Effector memory CD8-positive, alpha-beta T cell (primary cell): ENCODE measurements around the gene ALKBH7.
"Not testable (repeated sequence)": the region's sequence is repeated elsewhere in the genome, so short reads cannot be mapped to it uniquely, and the experiment has no call there.

Experiments used
- ATAC-seq: fragments of 150-1000 bp; cut with Tn5 transposase; replicated peaks from 2 replicates; pipeline ENCODE4 v1.10.0; 2021; ENCODE audit warnings: mild to moderate bottlenecking, moderate library complexity
- DNase-seq, 3 experiments: peaks; one replicate each; pipeline ENCODE4 v3.0.0; 2021
- H3K27ac Mint-ChIP-seq, 2 donors: one replicate each; pipeline ENCODE4 v1.8.0; 2022; ENCODE audit warnings: mild to moderate bottlenecking in 2 of 2, mixed read lengths in 2 of 2, moderate library complexity in 2 of 2
- H3K27me3 Mint-ChIP-seq, 2 donors: one replicate each; pipeline ENCODE4 v1.8.0; 2022; ENCODE audit warnings: mixed read lengths in 2 of 2
- H3K36me3 Mint-ChIP-seq: one replicate; pipeline ENCODE4 v1.8.0; 2022; ENCODE audit warnings: mild to moderate bottlenecking, moderate library complexity, mixed read lengths; ENCODE audit not compliant: insufficient read depth
- H3K4me1 Mint-ChIP-seq, 2 donors: one replicate each; pipeline ENCODE4 v1.8.0; 2022; ENCODE audit warnings: low read depth in 2 of 2, mixed read lengths in 2 of 2
- H3K4me3 Mint-ChIP-seq, 2 donors: one replicate each; pipeline ENCODE4 v1.8.0; 2022; ENCODE audit warnings: mild to moderate bottlenecking in 2 of 2, mixed read lengths in 2 of 2, moderate library complexity in 2 of 2
- H3K9me3 Mint-ChIP-seq, 2 donors: one replicate each; pipeline ENCODE4 v1.8.0; 2022; ENCODE audit warnings: mixed read lengths in 2 of 2

Gene ALKBH7

DNA sequence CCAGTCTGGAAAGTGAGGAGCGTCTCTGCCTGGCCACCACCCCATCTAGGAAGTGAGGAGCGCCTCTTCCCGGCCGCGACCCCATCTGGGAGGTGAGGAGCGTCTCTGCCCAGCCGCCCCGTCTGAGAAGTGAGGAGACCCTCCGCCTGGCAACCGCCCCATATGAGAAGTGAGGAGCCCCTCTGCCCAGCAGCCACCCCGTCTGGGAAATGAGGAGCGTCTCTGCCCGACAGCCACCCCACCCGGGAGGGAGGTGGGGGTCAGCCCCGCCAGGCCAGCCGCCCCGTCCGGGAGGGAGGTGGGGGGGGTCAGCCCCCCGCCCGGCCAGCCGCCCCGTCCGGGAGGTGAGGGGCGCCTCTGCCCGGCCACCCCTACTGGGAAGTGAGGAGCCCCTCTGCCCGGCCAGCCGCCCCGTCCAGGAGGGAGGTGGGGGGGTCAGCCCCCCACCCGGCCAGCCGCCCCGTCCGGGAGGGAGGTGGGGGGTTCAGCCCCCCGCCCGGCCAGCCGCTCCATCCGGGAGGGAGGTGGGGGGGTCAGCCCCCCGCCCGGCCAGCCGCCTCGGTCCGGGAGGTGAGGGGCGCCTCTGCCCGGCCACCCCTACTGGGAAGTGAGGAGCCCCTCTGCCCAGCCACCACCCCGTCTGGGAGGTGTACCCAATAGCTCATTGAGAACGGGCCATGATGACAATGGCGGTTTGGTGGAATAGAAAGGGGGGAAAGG lies 17.1 kb upstream of the ALKBH7 start:
- H3K4me3 Mint-ChIP-seq, H3K4me1 Mint-ChIP-seq, DNase-seq, ATAC-seq, H3K9me3 Mint-ChIP-seq, H3K36me3 Mint-ChIP-seq, H3K27me3 Mint-ChIP-seq, H3K27ac Mint-ChIP-seq: not testable (repeated sequence)

- H3K4me1 Mint-ChIP-seq = peaks cover 5% of the 10 kb centered on the region in 2 donors
- peaks cover 9% of the 10 kb centered on the region for H3K36me3 Mint-ChIP-seq
- no peaks in the 10 kb centered on the region for H3K27me3 Mint-ChIP-seq
- H3K4me3 Mint-ChIP-seq = no peak overlapping the region
- ATAC-seq (no peak), DNase-seq (no peak)
- no peaks in the 10 kb centered on the region for H3K9me3 Mint-ChIP-seq
- no peak overlapping the region for H3K27ac Mint-ChIP-seq
Observed at GRCh38 chr19:6357174-6357573, 15.4 kb upstream of the ALKBH7 start.

DNA sequence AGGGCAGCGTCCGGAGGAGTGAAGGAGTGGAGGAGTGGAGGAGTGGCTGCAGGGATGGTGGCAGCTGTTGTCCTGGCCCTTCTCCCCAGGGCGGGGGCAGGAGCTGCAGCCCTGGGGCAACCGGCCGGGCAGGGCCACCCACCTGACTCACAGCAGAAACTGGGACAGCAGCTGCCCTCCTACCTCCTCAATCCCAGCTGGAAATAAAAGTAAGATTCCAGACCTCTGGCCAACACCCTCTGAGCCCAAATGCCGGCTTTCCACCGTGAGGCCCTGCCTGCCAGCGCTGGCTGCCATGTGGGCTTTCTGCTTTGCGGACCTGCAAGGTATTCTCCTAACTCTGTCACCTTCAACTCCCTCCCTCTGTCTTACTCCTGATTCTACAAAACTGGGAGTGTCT lies 14.6 kb upstream of the ALKBH7 start:
- no peak overlapping the region for H3K4me3 Mint-ChIP-seq
- ATAC-seq (no peak), DNase-seq (no peak)
- peaks cover 15% of the 10 kb centered on the region for H3K36me3 Mint-ChIP-seq
- no peaks in the 10 kb centered on the region for H3K27me3 Mint-ChIP-seq
- H3K4me1 Mint-ChIP-seq = peaks cover 12 to 13% of the 10 kb centered on the region in 2 donors
- no peaks in the 10 kb centered on the region for H3K9me3 Mint-ChIP-seq
- no peak overlapping the region for H3K27ac Mint-ChIP-seq

DNA sequence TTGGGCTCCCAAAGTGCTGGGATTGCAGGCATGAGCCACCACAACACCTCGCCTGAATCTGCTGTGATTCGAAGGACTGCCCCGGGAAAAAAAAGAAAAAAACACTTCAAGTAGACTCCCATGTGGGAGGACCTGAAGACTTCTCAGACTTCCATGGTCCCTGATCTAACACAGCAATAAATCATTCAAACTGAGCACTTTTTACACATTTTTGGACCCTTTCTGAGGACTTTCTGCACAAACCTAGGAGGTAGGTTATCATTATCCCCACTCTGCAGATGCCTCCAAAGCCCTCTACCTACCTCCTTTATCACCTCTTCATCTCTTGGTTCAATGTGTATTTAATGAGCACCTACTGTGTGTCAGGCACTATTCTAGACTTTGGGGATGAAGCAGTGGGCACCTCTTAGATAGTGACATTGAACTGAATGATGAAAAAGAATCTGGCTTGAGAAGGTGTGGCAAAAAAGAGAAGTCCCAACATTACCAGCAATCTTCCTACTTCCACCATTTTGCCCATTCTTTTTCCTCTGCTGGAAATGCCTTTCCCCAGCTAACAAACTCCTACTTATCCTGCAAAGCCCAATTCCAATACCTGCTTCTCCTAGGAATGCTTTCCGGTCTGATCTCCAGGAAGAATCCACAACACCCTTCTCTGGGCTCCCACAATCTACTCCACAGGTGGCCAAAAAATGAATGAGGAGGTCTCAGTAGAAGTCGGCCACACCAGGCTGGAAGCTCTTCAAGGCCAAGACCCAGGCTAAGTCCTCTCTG lies 12.8 kb upstream of the ALKBH7 start:
- Mint-ChIP-seq H3K27ac (no peak overlapping the region), H3K4me1 (peaks cover 14% of the 10 kb centered on the region in 2 donors), H3K9me3 (no peaks in the 10 kb centered on the region), H3K27me3 (no peaks in the 10 kb centered on the region), H3K4me3 (no peak overlapping the region), H3K36me3 (peaks cover 31% of the 10 kb centered on the region)
- DNase-seq = no peak
- no peak for ATAC-seq

GRCh38 chr19:6360445-6360844 lies 12.1 kb upstream of the ALKBH7 start:
- H3K27me3 Mint-ChIP-seq, H3K27ac Mint-ChIP-seq, ATAC-seq, H3K9me3 Mint-ChIP-seq, DNase-seq: not testable (repeated sequence)
- peaks cover 35% of the 10 kb centered on the region for H3K36me3 Mint-ChIP-seq
- H3K4me1 Mint-ChIP-seq = peaks cover 14% of the 10 kb centered on the region in 2 donors
- H3K4me3 Mint-ChIP-seq = peak overlapping the region; percentile 98 to 99

GRCh38 chr19:6360857-6361216 lies 11.8 kb upstream of the ALKBH7 start:
- DNase-seq, H3K27me3 Mint-ChIP-seq, ATAC-seq, H3K9me3 Mint-ChIP-seq: not testable (repeated sequence)
- Mint-ChIP-seq H3K4me3 (peak overlapping the region; percentile 98 to 99), H3K36me3 (peaks cover 39% of the 10 kb centered on the region), H3K27ac (peak overlapping the region; percentile 94 to 97), H3K4me1 (peaks cover 14% of the 10 kb centered on the region in 2 donors)

DNA sequence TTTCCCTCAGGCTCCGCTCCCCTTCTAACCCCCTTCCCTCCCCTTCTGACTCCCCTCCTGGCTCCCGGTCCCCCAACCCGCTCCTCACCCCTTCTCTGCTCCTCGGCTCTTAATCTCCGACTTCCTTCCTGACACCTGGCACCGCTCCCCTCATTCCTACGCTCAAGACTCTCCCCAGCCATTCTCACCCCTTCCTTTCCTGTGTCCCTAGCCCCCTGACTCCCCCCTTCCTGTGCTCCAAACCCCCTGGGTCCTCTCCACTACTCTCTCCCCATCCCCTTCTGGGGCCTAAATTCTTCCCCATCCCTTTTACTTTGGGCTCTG lies 10.6 kb upstream of the ALKBH7 start:
- peak overlapping the region; percentile 94 to 97 for H3K27ac Mint-ChIP-seq
- DNase-seq (no peak), ATAC-seq (no peak)
- peak overlapping the region; percentile 98 to 99 for H3K4me3 Mint-ChIP-seq
- H3K9me3 Mint-ChIP-seq = no peaks in the 10 kb centered on the region
- peaks cover 49% of the 10 kb centered on the region for H3K36me3 Mint-ChIP-seq
- H3K4me1 Mint-ChIP-seq = peaks cover 14% of the 10 kb centered on the region in 2 donors
- no peaks in the 10 kb centered on the region for H3K27me3 Mint-ChIP-seq

GRCh38 chr19:6362351-6362801 lies 10.2 kb upstream of the ALKBH7 start:
- peak; percentile 29 to 33 (median 33) for DNase-seq
- Mint-ChIP-seq H3K36me3 (peaks cover 53% of the 10 kb centered on the region), H3K4me1 (peaks cover 14% of the 10 kb centered on the region in 2 donors), H3K27ac (peak overlapping the region; percentile 94 to 97), H3K27me3 (no peaks in the 10 kb centered on the region), H3K9me3 (no peaks in the 10 kb centered on the region), H3K4me3 (peak overlapping the region; percentile 98 to 99)
- ATAC-seq = peak; percentile 49

DNA sequence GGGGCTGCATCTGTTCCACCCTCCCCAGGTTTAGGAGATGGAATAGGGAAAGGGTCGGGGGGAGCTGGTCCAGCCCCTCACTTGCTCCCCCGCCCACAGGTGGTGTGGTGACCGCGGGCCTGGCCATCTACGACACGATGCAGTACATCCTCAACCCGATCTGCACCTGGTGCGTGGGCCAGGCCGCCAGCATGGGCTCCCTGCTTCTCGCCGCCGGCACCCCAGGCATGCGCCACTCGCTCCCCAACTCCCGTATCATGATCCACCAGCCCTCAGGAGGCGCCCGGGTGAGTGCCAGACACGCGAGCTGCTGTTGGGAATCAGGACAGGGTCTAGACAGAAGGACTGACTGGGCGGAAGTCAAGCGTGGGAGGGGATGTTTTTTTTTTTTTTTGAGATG lies 8.2 kb upstream of the ALKBH7 start:
- H3K27ac Mint-ChIP-seq = no peak overlapping the region
- peaks cover 14% of the 10 kb centered on the region in 2 donors for H3K4me1 Mint-ChIP-seq
- ATAC-seq = no peak
- H3K4me3 Mint-ChIP-seq = peak overlapping the region; percentile 6 to 44
- H3K9me3 Mint-ChIP-seq = no peaks in the 10 kb centered on the region
- DNase-seq = no peak
- peaks cover 65% of the 10 kb centered on the region for H3K36me3 Mint-ChIP-seq
- H3K27me3 Mint-ChIP-seq = no peaks in the 10 kb centered on the region

DNA sequence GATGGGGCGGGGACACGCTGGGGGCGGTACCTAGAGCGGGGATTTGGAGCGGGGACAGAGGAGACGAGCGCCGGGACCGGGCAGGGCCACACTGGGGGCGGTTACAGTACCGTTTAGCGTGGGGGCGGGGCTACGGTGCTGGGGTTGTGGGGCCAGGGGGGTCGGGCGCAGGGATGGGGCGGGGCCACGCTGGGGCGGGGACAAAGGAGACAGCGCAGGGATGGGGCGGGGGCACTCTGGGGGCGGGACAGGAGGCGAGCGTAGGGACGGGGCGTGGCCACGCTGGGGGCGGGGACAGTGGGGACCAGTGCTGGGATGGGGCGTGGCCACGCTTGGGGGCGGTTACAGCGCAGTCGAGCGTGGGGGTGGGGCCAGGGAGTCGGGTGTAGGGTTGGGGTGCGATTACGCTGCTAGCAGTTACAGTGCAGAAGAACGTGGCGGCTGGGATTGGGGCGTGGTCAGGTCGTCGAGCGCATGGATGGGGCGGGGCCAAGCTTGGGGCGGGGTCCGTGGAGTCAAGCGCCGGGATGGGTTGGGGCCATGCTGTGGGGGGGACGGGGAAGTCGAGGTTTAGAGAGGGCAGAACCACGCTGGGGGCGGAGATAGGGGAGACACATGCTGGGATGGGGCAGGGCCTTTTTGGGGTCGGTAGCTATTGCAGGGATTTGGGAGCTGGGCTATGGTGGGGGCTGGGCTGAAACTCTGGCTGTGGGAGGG lies 660 bp downstream of the ALKBH7 start:
- Mint-ChIP-seq H3K36me3 (peaks cover 33% of the 10 kb centered on the region), H3K9me3 (no peaks in the 10 kb centered on the region), H3K4me3 (peak overlapping the region; percentile 93 to 94), H3K27me3 (no peaks in the 10 kb centered on the region), H3K4me1 (peaks cover 10 to 13% of the 10 kb centered on the region in 2 donors), H3K27ac (peak overlapping the region; percentile 88 to 95)
- peak; percentile 64 for ATAC-seq
- peak; percentile 94 to 97 (median 96) for DNase-seq

DNA sequence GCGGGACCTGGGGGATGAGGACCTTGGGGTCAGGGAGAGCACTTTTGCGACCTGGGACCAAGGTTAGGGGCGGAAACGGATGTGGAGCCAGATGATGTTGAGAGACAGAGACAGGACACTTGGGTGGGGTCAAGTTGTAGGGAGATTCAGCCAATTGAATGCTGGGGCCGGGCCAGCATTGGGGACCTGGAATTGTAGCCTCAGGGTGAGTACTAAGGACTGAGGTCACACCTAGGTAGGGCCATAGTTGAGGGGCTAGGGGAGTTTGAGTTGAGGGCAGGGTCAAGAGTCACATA lies 1.2 kb downstream of the ALKBH7 start:
- Mint-ChIP-seq H3K4me3 (peak overlapping the region; percentile 93 to 94), H3K36me3 (peaks cover 34% of the 10 kb centered on the region), H3K4me1 (peaks cover 10 to 13% of the 10 kb centered on the region in 2 donors), H3K27me3 (no peaks in the 10 kb centered on the region), H3K9me3 (no peaks in the 10 kb centered on the region), H3K27ac (peak overlapping the region in 1 of 2 donors; percentile 88)
- DNase-seq (no peak), ATAC-seq (no peak)

DNA sequence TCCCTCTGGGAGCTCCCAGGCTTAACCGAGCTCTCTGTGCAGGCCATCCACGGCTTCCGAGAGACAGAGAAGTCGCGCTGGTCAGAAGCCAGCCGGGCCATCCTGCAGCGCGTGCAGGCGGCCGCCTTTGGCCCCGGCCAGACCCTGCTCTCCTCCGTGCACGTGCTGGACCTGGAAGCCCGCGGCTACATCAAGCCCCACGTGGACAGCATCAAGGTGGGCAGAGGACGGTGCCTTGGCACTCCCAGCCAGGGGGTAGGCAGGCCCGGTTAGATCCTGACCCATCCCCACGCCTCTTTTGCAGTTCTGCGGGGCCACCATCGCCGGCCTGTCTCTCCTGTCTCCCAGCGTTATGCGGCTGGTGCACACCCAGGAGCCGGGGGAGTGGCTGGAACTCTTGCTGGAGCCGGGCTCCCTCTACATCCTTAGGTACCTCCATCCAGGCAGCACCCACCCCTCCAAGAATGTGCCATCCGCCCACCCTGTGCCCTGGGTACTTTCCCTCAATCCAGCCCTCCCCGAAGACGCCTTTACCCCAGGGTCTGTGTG lies 1.6 kb downstream of the ALKBH7 start:
- Mint-ChIP-seq H3K27me3 (no peaks in the 10 kb centered on the region), H3K9me3 (no peaks in the 10 kb centered on the region), H3K27ac (peak overlapping the region in 1 of 2 donors; percentile 88), H3K36me3 (peaks cover 39% of the 10 kb centered on the region), H3K4me1 (peaks cover 10 to 13% of the 10 kb centered on the region in 2 donors), H3K4me3 (peak overlapping the region; percentile 93 to 94)
- ATAC-seq = no peak
- DNase-seq = no peak

GRCh38 chr19:6374711-6375410 lies 2.3 kb downstream of the ALKBH7 start:
- Mint-ChIP-seq H3K36me3 (peaks cover 45% of the 10 kb centered on the region), H3K4me1 (peaks cover 10 to 11% of the 10 kb centered on the region in 2 donors), H3K9me3 (no peaks in the 10 kb centered on the region), H3K4me3 (peak overlapping the region in 1 of 2 donors; percentile 19), H3K27me3 (no peaks in the 10 kb centered on the region), H3K27ac (no peak overlapping the region)
- DNase-seq (no peak), ATAC-seq (no peak)
